COLO668 (cell line): ENCODE results near the gene GRIK1.
"Not testable (repeated sequence)": the region's sequence is repeated elsewhere in the genome, so short reads cannot be mapped to it uniquely, and the experiment has no call there.

ENCODE experiments used
- DNase-seq: peaks from one replicate; lab custom pipeline; 2025; ENCODE audit not compliant: unreplicated experiment; lab: John Stamatoyannopoulos, UW

The GRIK1 gene

DNA sequence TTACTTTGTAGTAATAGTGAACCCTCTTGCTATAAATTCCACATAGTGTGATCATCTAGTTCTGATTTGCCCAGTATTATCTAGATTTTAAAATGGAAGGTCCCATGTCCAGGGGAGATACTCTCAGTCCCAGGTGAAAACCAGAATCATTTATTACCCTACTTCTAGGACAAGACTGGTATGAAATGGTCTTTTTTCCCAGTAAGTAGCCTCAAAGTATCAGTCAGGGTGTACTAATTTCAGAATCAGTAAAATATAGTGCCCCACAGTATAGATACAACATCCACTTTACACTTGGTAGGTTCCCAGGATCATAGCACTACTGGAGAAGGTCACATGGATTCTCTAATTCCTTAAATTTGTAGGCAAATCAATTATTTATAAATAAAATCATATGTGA is 318.3 kb downstream of the GRIK1 start:
- DNase-seq: no peak

DNA sequence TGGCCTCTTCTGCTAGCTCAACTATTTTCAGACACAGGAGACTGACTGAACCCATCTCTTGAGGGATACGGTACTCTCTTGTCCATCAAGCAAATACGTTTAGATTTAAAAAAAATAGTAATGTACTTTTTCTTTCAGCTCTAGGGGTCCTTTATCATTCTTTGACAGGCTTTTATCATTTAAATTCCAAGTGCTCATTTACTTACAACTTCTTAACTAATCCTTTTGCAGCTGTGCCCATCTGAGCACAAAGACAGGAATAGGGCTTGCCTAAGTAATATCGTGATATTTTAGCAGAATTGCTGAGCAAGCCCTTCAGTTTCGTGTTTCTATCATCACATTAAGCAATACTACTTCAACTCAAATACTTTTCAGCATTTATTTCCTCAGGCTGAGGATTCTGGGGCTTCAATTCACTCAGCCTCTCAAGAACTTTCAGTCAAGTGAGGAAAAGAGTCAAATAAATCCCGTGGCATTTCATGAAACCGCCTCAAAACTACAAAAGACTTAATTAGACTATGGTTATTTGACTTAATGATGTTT is 323.5 kb downstream of the GRIK1 start:
- no peak for DNase-seq

DNA sequence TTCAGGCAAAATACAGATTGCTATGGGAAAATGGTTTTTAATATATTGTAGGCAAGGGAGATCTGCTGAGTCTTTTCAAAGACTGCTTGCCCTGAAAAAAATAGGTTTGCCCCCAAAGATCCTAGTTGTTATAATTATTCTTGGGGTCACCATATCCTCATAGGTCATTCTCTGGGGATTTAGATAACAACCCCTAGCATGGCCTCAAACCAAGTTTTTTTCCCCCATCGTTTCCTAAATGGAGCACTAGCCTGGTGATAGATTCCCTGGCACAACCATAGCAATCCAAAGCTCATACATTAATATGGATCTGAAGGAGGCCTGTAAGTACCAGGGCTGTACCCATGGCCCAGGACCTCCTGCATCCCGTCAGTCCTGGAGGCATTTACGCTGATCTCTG is 325.9 kb downstream of the GRIK1 start:
- no peak for DNase-seq

DNA sequence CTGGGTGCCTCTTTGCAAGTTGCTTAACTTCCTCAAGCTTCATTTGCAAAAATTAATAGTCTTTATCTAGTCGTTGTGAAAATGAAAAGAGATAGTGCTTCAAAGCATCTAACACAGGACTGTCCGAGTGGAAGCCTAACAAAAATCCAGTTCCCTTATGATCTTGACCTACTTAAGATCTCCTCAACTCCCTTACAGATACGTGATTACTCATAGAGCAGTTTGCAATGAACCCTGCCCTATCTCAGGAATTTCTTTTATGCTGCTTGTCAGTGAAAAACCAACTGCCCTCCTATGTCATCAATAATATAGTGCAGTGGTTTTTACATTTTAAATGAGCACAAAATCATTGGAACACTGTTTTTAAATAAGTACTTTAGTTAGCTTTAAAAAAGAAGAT is 326.8 kb downstream of the GRIK1 start:
- no peak for DNase-seq

DNA sequence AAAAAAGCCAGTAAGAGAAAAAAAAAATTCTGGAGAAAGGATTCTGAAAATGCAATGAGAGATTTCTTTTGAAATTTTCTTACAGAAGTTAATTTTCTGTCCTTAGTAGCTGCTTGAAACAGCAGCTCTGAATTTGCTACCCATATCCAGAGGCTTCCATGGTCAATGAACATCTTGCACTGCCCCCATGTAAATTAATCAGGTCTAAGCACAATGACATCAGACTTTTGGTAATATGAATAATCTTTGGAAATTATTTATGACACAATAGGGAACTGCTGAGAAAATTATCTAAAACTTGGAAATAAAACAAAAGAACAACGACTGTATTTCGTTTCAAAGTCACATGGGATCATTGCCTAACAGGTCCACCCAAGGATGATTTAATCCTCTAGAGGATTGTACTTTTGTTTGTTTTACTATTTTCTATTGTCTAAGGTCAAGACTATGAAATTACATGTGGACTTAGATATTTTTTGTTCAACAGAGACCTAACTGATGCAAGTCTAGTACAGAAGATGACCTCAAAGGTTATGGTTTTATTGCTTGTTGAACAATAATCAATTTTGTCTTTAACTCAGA is 328.9 kb downstream of the GRIK1 start:
- DNase-seq: no peak

DNA sequence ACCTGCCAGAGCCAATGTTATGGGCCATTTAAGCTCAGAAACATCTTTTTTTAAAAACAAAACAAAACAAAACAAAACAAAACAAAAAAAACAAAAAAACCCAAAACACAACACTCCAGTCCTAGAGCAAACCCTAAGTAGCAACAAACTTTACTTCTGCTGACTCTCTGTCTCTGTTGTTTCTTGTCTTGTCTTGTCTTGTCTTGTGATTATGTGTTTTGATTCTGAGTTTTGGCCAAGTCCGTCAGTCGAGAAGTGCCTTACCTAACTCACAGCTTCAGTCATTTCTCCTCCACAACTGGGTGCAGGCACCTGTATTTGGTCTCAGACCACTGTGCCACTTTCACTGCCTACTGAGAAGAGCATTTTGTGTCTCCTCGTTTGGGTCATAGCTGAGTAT is 333.2 kb downstream of the GRIK1 start:
- no peak for DNase-seq

DNA sequence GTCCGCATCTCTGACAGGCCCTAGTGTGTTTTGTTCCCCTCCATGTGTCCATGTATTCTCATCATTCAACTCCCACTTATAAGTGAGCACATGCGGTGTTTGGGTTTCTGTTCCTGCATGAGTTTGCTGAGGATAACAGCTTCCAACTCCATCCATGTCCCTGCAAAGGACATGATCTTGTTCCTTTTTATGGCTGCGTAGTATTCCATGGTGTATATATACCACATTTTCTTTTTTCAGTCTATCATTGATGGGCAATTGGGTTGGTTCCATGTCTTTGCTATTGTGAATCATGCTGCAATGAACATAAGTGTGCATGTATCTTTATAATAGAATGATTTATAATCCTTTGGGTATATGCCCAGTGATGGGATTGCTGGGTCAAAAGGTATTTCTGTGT is 334.6 kb downstream of the GRIK1 start:
- DNase-seq: not testable (repeated sequence)

DNA sequence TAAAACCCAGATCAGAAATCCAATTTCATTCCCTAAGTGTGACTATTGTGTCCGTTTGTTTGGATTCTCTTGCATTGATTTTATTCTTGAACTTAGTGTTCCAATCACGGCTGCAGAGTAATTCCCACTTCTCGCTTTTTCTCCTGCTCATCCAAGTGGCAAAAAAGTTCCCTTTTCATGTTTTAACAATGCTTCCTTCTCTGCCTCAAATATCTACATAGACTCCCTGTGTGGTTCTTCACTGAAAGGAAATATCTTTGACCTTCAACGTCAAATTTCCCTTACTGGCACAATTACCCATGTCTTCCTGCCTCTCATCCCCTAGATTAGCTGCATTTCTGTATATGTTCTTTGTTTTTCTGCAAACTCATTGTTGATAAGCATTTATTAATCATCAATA is 335.7 kb downstream of the GRIK1 start:
- DNase-seq: no peak

DNA sequence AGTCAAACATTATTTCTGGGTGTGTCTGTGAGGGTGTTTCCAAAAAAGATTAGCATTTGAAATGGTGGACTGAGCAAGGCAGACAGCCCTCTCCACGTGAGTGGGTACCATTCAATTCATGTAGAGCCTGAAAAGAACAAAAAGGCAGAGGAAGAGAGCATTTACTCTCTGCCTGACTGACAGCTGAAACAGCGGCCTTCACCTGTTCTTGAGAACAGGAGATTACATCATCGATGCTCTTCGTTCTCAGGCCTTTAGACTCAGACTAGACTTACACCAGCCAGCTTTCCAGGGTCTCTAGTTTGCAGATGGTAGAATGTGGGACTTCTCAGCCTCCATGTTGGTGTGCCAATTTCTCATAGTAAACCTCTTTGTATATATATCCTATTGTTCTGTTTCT is 338.7 kb downstream of the GRIK1 start:
- DNase-seq: no peak

DNA sequence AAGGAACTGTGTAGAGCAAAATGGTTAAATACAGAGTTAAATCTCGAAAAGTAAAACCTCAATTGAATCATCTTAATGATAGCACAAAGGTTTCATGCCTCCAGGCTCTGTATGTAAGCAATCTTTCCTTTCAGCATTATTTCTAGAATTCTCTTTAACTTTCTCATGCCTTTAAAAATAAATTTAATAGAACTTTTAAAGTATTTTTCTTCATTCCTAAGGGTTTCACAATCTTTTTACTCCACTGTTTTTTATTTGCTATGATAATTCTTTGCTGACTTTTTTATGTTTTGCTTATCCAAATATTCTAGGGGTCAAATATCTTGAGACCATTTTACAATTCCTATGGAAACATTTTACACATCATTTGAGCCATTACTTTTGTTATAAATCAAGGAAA is 353.1 kb downstream of the GRIK1 start:
- DNase-seq: no peak

DNA sequence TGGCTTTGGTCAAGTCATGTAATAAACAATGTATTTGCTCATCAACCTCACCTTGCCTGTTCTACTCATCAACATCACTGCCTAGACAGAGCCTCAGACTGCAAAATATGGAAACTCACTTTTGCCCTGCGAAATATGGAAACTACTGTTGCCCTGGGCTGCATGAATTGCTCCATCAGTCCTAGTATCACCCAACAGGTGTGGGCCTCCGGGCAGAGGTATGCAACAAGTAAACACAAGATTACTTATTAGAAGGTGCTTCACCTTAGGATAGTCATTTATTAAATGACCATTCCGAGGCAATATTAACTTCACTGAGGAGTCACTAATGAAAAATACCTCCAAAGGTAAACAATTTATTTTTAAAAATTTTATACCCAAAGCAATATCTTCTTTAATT is 354.3 kb downstream of the GRIK1 start:
- DNase-seq: no peak

DNA sequence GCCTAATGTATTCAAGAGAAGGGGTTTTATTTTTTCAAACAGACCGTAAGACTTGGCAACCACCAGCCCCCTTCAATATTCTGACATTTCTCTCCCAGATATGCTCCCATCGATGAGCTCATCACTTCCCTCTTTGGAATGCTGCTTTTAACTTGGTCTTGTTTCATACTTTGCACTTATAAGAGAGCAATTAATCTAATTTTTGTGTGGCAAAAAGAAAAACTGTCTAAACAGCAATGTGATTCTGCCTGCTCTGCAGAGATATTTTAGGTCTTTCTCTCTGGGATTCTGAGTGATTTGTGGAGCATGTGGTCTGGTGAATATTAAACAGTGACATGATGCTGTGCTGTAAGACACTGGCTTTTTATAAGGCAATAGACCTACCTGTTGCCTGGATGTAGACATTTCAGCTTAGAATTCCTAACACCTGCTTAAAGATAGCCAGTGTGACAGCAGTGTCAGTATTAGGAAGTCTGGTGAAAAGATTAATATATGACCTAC is 356.3 kb downstream of the GRIK1 start:
- no peak for DNase-seq

DNA sequence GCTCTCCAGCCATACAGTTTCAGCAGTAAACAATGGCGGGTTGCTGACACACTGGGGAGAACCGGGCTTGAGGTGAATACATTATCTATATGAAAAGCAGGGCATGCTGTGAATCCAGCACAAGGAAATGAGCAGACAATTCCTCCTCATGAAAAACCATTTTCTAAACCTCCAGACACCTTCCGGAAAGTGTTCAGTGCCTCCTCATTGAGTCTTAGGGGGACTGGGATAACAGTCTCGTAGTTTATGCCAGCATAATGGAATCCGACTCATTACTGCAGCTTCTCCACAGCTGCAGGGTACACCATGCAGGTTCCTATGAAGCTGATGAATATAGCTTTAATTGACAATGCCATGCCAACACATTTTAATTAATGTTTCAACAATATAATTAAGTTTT is 356.9 kb downstream of the GRIK1 start:
- no peak for DNase-seq

DNA sequence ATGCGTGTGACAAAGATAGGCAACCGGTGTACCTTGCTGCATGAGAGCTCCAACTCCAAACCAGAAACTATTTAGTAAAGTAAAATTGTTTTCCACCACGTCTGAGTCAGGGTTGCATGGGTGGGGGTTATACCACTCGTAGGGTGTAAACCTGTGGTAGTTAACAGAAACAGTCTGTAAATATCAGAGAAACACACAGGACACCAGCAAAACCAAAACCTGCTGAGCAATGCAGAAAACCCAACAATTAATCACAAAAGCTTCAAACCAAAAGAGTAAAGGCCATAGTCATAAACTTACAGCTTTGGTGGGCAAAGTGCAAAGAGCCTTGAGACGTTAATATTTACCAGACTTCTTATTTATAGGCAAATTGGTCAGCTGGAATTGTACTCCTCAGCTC is 358.4 kb downstream of the GRIK1 start:
- DNase-seq: no peak

DNA sequence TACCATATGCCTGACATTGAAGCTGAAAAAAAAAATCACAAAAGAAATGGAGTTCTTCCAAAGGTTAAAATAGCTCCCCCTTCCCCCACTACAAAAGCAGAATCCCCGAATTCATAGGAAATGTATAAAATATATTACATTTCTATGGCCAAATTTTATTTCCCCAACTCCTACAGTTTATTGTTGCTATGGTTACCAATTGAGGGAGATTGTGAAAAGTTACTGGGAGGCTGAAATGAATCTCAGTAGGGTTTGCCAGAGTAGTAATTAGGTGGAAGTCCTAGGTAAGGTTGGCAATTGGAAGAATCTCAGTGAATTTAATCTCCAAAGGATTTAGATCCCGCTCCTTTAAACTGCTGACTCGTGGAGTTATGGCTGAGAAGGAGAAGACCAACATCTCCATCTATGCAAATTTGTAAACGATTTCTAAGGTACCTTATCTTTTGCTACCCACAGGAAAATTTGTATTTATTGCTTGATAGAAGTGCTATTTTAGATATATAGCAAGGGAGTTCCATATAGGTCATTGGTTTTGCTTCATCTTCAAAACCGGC is 359.0 kb downstream of the GRIK1 start:
- no peak for DNase-seq

DNA sequence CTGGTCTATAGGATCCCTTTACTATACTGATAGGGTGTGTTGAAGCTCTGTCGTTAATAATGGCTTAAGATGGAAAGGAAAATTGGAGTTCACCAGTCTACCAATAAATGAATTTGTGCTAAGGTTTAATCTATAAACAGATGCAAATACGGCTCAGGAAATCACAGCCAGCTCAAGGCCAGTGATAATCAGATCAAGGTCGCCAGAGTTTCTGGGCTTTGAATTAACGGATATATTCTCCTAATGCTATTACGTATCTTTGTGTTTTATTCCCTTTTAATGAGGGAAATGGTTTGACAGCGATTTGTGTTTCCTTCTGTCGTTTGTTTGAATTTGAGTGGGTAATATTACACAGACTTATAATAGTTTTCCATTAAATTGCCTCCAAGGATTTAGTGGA is 361.5 kb downstream of the GRIK1 start:
- DNase-seq: no peak

DNA sequence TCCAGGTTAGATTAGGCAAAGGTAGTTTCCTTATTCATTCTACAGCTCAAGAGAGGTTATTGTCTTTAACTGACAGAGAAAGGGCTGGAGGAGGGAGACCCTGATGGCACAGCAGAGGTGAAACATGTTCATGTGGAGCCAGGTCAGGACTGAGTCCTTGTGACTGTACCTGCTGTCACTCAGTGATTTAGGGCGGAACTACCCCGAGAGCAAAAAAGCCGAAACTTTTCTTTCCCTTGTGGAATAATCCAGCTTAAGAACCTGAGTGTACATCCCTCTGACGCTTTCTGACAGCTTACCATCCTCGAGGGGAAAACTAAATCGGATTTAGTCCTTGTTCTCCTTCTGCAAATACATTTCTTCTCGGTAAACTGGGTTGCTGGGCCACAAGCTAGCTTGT is 367.8 kb downstream of the GRIK1 start:
- DNase-seq: no peak

DNA sequence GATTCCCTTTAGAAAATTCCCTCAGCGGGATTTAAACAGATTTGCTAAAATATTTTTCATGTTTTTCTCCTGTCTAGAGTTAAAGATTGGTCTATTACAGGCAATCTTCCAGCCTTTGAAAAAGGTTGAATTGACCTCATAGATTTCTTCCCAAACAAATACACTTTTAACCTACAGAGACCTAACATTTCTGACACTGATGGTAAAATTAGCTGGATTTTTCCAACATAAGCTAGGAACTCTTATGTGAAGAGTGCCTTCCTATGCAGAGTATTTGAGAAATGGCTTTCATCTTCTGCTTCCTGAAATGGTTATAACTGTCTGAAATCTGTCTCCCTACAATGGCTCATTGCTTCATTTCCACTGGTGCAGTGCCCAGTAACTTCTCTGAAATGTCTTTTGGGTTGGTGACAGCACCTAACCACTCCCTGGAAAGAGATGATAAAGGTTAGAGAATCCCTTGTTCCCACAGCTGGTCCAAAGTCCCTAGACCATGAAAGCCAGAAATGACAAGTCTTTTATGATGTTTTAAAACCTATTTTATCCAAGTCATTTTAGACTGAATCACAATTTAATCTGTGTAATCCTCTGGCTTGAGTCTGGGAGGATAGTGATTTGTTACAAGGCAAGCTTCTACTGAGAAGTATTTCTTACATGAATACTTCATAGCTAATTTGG is 371.6 kb downstream of the GRIK1 start:
- DNase-seq: no peak

DNA sequence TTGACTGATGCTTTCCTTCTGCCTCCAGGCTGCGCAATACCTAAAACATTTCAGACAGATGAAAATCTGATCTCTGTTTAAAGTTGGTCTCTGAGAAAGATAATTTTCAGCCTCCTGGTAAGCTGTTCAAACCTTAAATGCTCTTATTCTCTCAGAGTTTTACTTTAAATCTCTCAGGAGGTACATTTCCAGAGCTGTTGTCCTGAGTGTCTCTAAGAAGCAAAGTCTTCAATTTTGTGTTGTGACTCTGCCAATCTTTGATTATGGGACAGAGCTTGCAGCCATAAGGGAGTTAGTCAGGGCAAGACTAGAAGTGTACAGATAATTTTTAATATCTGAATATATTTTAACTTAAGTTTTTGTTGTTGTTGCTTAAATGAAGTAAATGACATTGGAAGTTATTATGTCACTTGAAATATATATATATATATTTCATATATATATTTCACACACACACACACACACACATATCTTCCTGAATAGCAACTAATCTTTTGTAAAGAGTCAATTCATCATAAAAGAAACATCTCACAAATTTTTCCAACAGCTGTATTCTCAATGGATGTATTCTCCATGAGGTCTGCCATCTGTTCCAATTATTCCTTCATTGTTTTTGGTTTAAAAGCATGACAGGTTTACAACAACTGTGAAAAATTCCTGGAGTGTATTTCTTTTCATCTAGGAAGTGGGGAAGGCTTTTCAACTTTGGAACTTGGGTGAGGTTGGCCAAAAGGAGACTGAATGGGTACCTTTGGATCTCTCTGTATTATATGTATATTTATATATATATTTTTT is 381.7 kb downstream of the GRIK1 start:
- no peak for DNase-seq

DNA sequence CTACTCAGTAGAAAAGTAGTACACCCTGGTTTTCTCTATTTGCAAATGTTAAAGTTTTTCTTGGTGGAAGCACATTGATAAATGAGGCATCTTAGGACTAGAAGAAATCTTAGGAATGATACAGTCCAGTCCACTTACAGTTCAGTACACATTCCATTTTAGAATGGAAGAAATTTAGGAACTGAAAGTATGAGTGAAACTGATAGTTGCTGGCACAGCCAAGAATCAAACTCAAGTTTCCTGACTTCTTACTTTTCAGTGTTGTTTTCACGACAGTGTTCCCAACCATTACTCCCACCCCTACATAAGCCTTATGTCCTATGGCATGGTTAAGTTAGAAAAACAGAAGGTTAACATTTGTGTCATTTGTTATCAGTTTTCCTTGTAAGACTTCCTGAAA is 382.6 kb downstream of the GRIK1 start:
- DNase-seq: no peak

DNA sequence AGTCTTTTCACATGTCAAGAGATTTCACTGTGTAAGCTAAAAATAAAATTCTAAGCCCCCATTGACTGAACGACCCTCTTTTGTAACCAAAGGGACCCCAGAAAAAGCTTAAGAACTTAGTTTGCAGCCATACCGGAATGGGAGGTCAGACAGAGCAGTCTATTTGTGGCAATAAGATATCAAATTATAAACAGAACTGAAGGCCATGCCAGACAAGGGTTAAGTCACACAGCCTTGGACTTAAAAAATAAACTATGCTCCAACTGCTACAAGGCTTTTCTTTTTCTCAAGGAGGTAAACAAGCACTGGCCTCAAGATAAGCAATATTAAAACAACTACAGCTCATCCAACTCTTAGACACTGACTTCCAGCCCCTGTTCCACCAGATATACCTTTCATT is 384.2 kb downstream of the GRIK1 start:
- no peak for DNase-seq

DNA sequence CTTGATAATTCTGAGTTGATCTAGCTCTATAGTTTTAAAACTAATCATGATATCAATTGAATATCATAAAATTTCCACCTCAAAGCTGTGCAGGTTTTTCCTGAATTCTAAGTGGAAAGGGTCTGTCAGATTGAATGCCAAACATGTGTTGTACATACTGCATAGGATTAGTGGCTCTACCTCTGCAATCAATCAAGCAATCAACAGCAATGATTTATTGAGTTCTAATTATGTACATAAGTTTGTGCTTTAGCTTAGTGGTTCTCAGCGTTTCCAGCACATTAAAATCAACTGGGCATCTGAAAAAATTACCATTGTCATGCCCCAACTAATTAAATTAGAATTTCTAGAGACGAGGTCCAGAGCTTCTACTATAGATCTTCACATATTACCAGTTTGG is 389.6 kb downstream of the GRIK1 start:
- DNase-seq: no peak
